Neural cell (in vitro differentiated cells): Measurements from ENCODE around the gene IRF3. TPM values are rescaled to one million over a fixed set of nuclear protein-coding genes. Genes with fewer than 3 reads are reported as not detected.

Experiments used
- H2AFZ ChIP-seq: fragments of 200-600, 300-800 bp; sonication (generic), shearing (Covaris generic); 2 replicates; pipeline ENCODE4 v1.6.0; 2014; ENCODE audit warnings: low read depth, mild to moderate bottlenecking, antibody characterized with exemption, low read length, moderate library complexity
- H3F3A ChIP-seq: fragments of 200-600 bp; shearing (Covaris generic); 2 replicates; pipeline ENCODE4 v1.6.1; 2016; ENCODE audit warnings: mild to moderate bottlenecking, moderate library complexity, mixed read lengths, antibody characterized with exemption, low read length; ENCODE audit not compliant: insufficient read depth, poor library complexity, severe bottlenecking
- H3K27ac ChIP-seq: fragments of 200-600, 300-800 bp; sonication (generic), shearing (Covaris generic); 2 replicates; pipeline ENCODE4 v1.5.1; 2014; ENCODE audit warnings: mild to moderate bottlenecking, low read length, moderate library complexity
- H3K27me3 ChIP-seq: fragments of 300-800, 200-600 bp; sonication (generic), shearing (Covaris generic); 2 replicates; pipeline ENCODE4 v1.6.0; 2014; ENCODE audit warnings: mild to moderate bottlenecking, low read depth, low read length, moderate library complexity; ENCODE audit not compliant: insufficient read depth
- H3K36me3 ChIP-seq: fragments of 300-800, 200-600 bp; sonication (generic), shearing (Covaris generic); 2 replicates; pipeline ENCODE4 v1.5.1; 2014; ENCODE audit warnings: mild to moderate bottlenecking, antibody characterized with exemption, low read length, moderate library complexity; ENCODE audit not compliant: insufficient read depth
- H3K4me2 ChIP-seq: fragments of 300-800, 200-600 bp; sonication (generic), shearing (Covaris generic); 2 replicates; pipeline ENCODE4 v1.6.0; 2014; ENCODE audit warnings: mild to moderate bottlenecking, low read length
- H3K4me3 ChIP-seq: fragments of 300-800, 200-600 bp; sonication (generic), shearing (Covaris generic); 2 replicates; pipeline ENCODE4 v1.5.1; 2014; ENCODE audit warnings: mild to moderate bottlenecking, low read length, moderate library complexity
- H3K79me2 ChIP-seq: fragments of 200-600 bp; shearing (Covaris generic); replicated peaks from 2 replicates; pipeline ENCODE4 v1.6.0; 2014; ENCODE audit warnings: mild to moderate bottlenecking, low read length, moderate library complexity; ENCODE audit not compliant: insufficient read depth
- H3K9ac ChIP-seq: fragments of 300-800, 200-600 bp; sonication (generic), shearing (Covaris generic); 2 replicates; pipeline ENCODE4 v1.6.1; 2016; ENCODE audit warnings: mild to moderate bottlenecking, low read length, mixed read lengths
- H3K9me2 ChIP-seq: fragments of 200-600 bp; shearing (Covaris generic); 2 replicates; pipeline ENCODE4 v1.6.1; 2016; ENCODE audit warnings: mild to moderate bottlenecking, low read length, mixed read lengths; ENCODE audit not compliant: insufficient read depth
- H3K9me3 ChIP-seq: fragments of 200-600, 300-800 bp; sonication (generic), shearing (Covaris generic); 2 replicates; pipeline ENCODE4 v1.6.1; 2016; ENCODE audit warnings: mild to moderate bottlenecking, mixed run types, low read length, moderate library complexity, mixed read lengths
- H4K20me1 ChIP-seq: fragments of 200-600 bp; shearing (Covaris generic); 2 replicates; pipeline ENCODE4 v1.6.1; 2016; ENCODE audit warnings: mild to moderate bottlenecking, mixed run types; ENCODE audit not compliant: insufficient read depth
- EP300 ChIP-seq: fragments of 450-650 bp; conservative IDR thresholded peaks from 2 replicates; pipeline ENCODE4 v1.6.1; 2014; ENCODE audit warnings: antibody characterized with exemption, mild to moderate bottlenecking, moderate library complexity; ENCODE audit not compliant: poor library complexity, severe bottlenecking
- EZH2 ChIP-seq: fragments of 200-600, 300-800 bp; shearing (Covaris generic), sonication (generic); IDR thresholded peaks from 2 replicates; pipeline ENCODE4 v1.6.1; 2014; ENCODE audit warnings: antibody characterized with exemption, low read length, borderline replicate concordance, mild to moderate bottlenecking; ENCODE audit not compliant: insufficient read depth, poor library complexity, severe bottlenecking
- MXI1 ChIP-seq: fragments of 450-650 bp; conservative IDR thresholded peaks from 2 replicates; pipeline ENCODE4 v1.6.1; 2014; ENCODE audit warnings: antibody characterized with exemption, mild to moderate bottlenecking; ENCODE audit not compliant: poor library complexity, severe bottlenecking
- POLR2AphosphoS5 ChIP-seq: IDR thresholded peaks from 2 replicates; pipeline ENCODE4 v1.6.1; 2012
- RAD21 ChIP-seq: fragments of 450-650 bp; conservative IDR thresholded peaks from 2 replicates; pipeline ENCODE4 v1.6.1; 2014; ENCODE audit warnings: antibody characterized with exemption, mild to moderate bottlenecking, moderate library complexity
- SMC3 ChIP-seq: fragments of 450-650 bp; conservative IDR thresholded peaks from 2 replicates; pipeline ENCODE4 v1.6.1; 2014; ENCODE audit warnings: antibody characterized with exemption, mild to moderate bottlenecking, moderate library complexity; ENCODE audit not compliant: poor library complexity
- TAF1 ChIP-seq: IDR thresholded peaks from 2 replicates; pipeline ENCODE4 v1.6.1; 2012; ENCODE audit warnings: low read depth
- polyA plus RNA-seq: library from polyadenylated mRNA; depleted of rRNA; stranded (reverse); fragments of >200 nt; gene quantifications from 2 replicates; pipeline ENCODE4 v1.2.3, GENCODE V29; 2014
- TF ChIP-seq, protein P1 (sequence below): IDR thresholded peaks from 2 replicates; pipeline ENCODE4 v1.6.1; 2012; ENCODE audit warnings: borderline replicate concordance
- TF ChIP-seq, protein P2 (sequence below): fragments of 450-650 bp; IDR thresholded peaks from 2 replicates; pipeline ENCODE4 v1.5.1; 2014; ENCODE audit warnings: antibody characterized with exemption, mild to moderate bottlenecking, moderate library complexity; ENCODE audit not compliant: poor library complexity, severe bottlenecking

The IRF3 gene
- polyA plus RNA-seq, 1 donor from 2014 or later, result 39.4 TPM

DNA sequence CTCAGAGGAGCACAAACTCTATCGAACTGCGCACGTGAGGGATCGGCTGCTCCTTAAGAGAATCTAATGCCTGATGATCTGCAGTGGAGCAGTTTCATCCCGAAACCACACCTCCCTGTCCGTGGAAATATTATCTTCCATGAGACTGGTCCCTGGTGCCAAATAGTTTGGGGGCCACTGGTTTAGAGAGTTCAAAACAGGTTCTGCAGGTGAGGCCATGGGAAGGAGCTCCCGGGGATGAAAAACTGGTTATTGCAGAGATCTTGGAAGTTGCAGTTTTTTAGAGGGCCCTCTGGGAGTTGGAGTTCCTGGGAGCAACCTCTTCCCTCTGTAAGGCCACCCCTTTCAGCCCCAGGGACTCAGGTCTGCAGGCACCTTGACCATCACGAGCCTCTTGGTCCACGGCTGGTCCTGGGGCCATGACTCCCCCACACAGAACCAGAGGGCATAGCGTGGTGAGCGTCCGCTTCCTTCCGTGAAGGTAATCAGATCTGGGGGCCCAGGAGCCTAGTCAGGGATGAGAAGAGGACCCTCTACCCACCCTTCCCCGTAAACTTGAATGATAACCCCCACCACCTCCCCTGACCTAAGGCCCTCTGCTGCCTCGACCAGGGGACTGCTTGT, 5.2 kb downstream of the IRF3 start:
- H3F3A ChIP-seq, result no peaks in the 10 kb centered on the region
- no peak overlapping the region for H3K4me2 ChIP-seq
- H2AFZ ChIP-seq, result no peak overlapping the region
- no peaks in the 10 kb centered on the region for H3K36me3 ChIP-seq
- no peaks in the 10 kb centered on the region for H3K79me2 ChIP-seq
- H3K9me2 ChIP-seq, result no peaks in the 10 kb centered on the region
- no peaks in the 10 kb centered on the region for H3K27me3 ChIP-seq
- H3K9me3 ChIP-seq, result no peaks in the 10 kb centered on the region
- no peak overlapping the region for H3K4me3 ChIP-seq
- H3K9ac ChIP-seq, result no peak overlapping the region
- H3K27ac ChIP-seq, result no peak overlapping the region
- H4K20me1 ChIP-seq, result no peaks in the 10 kb centered on the region
- no peak for TF ChIP-seq RAD21
- TF ChIP-seq POLR2AphosphoS5, result no peak
- TF ChIP-seq, protein P1, sequence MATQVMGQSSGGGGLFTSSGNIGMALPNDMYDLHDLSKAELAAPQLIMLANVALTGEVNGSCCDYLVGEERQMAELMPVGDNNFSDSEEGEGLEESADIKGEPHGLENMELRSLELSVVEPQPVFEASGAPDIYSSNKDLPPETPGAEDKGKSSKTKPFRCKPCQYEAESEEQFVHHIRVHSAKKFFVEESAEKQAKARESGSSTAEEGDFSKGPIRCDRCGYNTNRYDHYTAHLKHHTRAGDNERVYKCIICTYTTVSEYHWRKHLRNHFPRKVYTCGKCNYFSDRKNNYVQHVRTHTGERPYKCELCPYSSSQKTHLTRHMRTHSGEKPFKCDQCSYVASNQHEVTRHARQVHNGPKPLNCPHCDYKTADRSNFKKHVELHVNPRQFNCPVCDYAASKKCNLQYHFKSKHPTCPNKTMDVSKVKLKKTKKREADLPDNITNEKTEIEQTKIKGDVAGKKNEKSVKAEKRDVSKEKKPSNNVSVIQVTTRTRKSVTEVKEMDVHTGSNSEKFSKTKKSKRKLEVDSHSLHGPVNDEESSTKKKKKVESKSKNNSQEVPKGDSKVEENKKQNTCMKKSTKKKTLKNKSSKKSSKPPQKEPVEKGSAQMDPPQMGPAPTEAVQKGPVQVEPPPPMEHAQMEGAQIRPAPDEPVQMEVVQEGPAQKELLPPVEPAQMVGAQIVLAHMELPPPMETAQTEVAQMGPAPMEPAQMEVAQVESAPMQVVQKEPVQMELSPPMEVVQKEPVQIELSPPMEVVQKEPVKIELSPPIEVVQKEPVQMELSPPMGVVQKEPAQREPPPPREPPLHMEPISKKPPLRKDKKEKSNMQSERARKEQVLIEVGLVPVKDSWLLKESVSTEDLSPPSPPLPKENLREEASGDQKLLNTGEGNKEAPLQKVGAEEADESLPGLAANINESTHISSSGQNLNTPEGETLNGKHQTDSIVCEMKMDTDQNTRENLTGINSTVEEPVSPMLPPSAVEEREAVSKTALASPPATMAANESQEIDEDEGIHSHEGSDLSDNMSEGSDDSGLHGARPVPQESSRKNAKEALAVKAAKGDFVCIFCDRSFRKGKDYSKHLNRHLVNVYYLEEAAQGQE, result no peak
- TF ChIP-seq EP300, result no peak
- no peak for TF ChIP-seq TAF1
- no peak for TF ChIP-seq EZH2
- no peak for TF ChIP-seq SMC3

DNA sequence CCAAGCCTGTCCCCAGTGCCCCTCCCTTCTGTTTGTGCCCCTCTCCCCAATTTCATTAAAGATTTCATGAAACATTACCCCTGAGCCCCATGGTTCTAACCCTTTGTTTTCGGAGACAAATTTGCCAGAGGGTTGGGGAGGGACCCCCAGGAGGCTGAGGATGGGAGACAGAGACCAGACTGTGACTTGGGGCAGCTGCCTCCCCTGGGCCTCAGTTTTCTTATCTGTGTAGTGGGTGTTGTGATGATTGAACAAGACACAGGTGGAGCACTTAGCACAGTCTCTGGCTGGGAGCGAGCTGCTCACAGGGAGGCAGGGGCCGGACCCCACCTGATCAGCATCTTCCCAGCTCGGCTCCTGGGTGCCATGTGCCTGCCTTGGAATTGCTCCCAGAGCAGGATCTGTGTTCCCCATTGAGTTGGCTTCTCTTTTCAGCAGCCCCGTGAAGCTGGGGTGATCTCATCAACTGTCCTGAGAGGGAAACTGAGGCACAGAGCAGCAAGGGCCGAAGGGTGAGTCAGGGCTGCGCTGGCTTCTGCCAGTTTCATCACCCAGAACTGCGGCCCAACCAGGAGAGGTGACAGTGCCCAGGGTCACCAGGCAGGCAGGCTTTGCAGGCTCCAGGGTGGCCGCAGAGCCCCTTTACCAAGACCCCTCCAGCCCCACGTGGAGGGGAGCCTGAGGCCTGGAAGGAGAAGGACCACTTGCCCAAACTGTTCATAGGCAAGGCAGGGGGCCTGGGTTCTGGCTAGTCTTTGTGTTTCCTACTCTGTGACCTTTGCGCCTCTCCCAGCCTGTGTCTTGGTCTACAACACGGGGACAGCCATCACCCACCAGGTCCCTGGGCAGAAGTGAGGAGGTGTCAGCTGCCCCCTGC, 6.9 kb downstream of the IRF3 start:
- TF ChIP-seq MXI1, result no peak
- TF ChIP-seq, protein P2, sequence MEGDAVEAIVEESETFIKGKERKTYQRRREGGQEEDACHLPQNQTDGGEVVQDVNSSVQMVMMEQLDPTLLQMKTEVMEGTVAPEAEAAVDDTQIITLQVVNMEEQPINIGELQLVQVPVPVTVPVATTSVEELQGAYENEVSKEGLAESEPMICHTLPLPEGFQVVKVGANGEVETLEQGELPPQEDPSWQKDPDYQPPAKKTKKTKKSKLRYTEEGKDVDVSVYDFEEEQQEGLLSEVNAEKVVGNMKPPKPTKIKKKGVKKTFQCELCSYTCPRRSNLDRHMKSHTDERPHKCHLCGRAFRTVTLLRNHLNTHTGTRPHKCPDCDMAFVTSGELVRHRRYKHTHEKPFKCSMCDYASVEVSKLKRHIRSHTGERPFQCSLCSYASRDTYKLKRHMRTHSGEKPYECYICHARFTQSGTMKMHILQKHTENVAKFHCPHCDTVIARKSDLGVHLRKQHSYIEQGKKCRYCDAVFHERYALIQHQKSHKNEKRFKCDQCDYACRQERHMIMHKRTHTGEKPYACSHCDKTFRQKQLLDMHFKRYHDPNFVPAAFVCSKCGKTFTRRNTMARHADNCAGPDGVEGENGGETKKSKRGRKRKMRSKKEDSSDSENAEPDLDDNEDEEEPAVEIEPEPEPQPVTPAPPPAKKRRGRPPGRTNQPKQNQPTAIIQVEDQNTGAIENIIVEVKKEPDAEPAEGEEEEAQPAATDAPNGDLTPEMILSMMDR, result no peak
- no peak for TF ChIP-seq EZH2
- no peak for TF ChIP-seq RAD21
- no peak for TF ChIP-seq SMC3
- TF ChIP-seq TAF1, result no peak
- TF ChIP-seq, protein P1, result no peak
- H3K4me2 ChIP-seq, result no peak overlapping the region
- H3K4me3 ChIP-seq, result no peak overlapping the region
- H2AFZ ChIP-seq, result no peak overlapping the region
- no peaks in the 10 kb centered on the region for H3F3A ChIP-seq
- H3K27ac ChIP-seq, result no peak overlapping the region
- H3K9me3 ChIP-seq, result no peaks in the 10 kb centered on the region
- H3K9me2 ChIP-seq, result no peaks in the 10 kb centered on the region
- no peaks in the 10 kb centered on the region for H3K27me3 ChIP-seq
- H3K9ac ChIP-seq, result no peak overlapping the region
- H4K20me1 ChIP-seq, result no peaks in the 10 kb centered on the region
- H3K79me2 ChIP-seq, result no peaks in the 10 kb centered on the region
- no peaks in the 10 kb centered on the region for H3K36me3 ChIP-seq
